Measurements from ENCODE around the gene HARS1. TPM values are rescaled to one million over a fixed set of nuclear protein-coding genes. Genes with fewer than 3 reads are reported as not detected.

HARS1 gene
- total RNA-seq, 6 experiments from 2014 or later = 89.1 to 102 (median 96.8) TPM

DNA sequence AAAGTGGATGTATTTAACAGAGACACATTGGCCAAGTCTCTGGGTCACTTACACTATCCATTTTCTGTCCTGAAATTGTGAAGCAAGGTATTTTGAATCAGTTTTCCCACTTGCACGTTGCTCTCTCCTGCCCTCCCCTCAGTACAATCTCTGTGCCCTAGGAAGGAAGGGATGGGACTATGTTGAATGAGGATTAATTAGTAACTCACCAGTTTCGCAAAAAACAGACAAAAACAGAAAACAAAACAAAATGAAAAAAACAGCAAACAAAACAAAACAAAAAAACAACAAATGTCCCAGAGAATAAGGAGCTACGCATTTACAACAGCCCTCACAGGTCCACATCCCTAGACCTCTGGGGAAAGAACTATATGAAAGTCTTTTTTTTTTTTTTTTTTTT, 57.1 kb downstream of the HARS1 start:
- no peaks in the 10 kb centered on the region for H3K9me3 Mint-ChIP-seq
- no peaks in the 10 kb centered on the region; the same call in 1 of the 2 replicates for H3K36me3 Mint-ChIP-seq (ENCODE audit: low read depth)
- H3K27ac Mint-ChIP-seq = no peak overlapping the region
- H3K4me3 Mint-ChIP-seq = no peak overlapping the region
- no peak for DNase-seq
- TF ChIP-seq, protein P1, sequence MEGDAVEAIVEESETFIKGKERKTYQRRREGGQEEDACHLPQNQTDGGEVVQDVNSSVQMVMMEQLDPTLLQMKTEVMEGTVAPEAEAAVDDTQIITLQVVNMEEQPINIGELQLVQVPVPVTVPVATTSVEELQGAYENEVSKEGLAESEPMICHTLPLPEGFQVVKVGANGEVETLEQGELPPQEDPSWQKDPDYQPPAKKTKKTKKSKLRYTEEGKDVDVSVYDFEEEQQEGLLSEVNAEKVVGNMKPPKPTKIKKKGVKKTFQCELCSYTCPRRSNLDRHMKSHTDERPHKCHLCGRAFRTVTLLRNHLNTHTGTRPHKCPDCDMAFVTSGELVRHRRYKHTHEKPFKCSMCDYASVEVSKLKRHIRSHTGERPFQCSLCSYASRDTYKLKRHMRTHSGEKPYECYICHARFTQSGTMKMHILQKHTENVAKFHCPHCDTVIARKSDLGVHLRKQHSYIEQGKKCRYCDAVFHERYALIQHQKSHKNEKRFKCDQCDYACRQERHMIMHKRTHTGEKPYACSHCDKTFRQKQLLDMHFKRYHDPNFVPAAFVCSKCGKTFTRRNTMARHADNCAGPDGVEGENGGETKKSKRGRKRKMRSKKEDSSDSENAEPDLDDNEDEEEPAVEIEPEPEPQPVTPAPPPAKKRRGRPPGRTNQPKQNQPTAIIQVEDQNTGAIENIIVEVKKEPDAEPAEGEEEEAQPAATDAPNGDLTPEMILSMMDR (IDR thresholded peaks at IDR 0.05) = no peak
- peaks cover 36% of the 10 kb centered on the region for H3K4me1 Mint-ChIP-seq (ENCODE audit: low read depth)
- peaks cover 2% of the 10 kb centered on the region for H3K27me3 Mint-ChIP-seq (ENCODE audit: insufficient read depth)

DNA sequence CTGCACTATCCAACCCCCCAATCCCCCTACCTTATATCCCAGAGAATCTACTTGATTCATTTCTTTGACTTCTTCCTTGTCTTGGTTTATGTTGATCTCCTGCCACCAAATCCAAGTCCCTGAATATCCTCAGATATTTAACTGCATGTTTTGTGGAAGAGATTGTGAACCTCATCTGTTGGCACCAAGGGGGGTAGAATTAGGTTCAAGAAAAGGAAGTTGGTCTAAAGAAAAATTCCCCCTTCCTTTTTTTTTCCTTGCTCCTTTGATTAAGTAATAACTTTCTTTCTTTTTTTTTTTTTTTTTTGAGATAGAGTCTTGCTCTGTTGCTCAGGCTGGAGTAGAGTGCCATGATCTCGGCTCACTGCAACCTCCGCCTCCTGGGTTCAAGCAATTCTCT, 57.7 kb downstream of the HARS1 start:
- DNase-seq = no peak
- Mint-ChIP-seq H3K4me3 (peak overlapping the region; percentile 90), H3K27me3 (ENCODE audit: insufficient read depth) (no peaks in the 10 kb centered on the region; the same call in 1 of the 2 replicates), H3K36me3 (ENCODE audit: low read depth) (no peaks in the 10 kb centered on the region; the same call in 1 of the 2 replicates), H3K9me3 (no peaks in the 10 kb centered on the region), H3K27ac (peak overlapping the region; percentile 66; the same call in 1 of the 2 replicates), H3K4me1 (ENCODE audit: low read depth) (peaks cover 30% of the 10 kb centered on the region)
- TF ChIP-seq, protein P1 (IDR thresholded peaks at IDR 0.05) = no peak

GRCh38 chr5:140633021-140633471, 58.1 kb downstream of the HARS1 start, which contains the start of gene CD14:
Gene CD14, minus strand, starts transcription at chr5:140633175. Its CDS starts 104 bp downstream, at chr5:140633071.
- peaks cover 25% of the 10 kb centered on the region for H3K4me1 Mint-ChIP-seq (ENCODE audit: low read depth)

GRCh38 chr5:140632366-140633020, 58.7 kb downstream of the HARS1 start:
- Mint-ChIP-seq H3K9me3 (peaks cover 9% of the 10 kb centered on the region), H3K4me3 (peak overlapping the region; percentile 90), H3K27me3 (ENCODE audit: insufficient read depth) (no peaks in the 10 kb centered on the region; the same call in none of the 2 replicates), H3K4me1 (ENCODE audit: low read depth) (peaks cover 24% of the 10 kb centered on the region), H3K27ac (peak overlapping the region; percentile 66; the same call in 1 of the 2 replicates), H3K36me3 (ENCODE audit: low read depth) (peaks cover 9% of the 10 kb centered on the region)
- peak; percentile 9 for DNase-seq
- TF ChIP-seq, protein P1 (IDR thresholded peaks at IDR 0.05) = no peak; the same call in 1 of the 2 replicates

More at GRCh38 chr5:140633021-140633471, 58.1 kb downstream of the HARS1 start, which contains the start of gene CD14:
- Mint-ChIP-seq H3K4me3 (peak within 1 kb of the TSS; percentile 90), H3K27ac (peak within 1 kb of the TSS; percentile 66), H3K27me3 (ENCODE audit: insufficient read depth) (no peaks in the 10 kb centered on the region; the same call in 1 of the 2 replicates), H3K9me3 (peaks cover 4% of the 10 kb centered on the region), H3K36me3 (ENCODE audit: low read depth) (peaks cover 3% of the 10 kb centered on the region)
- TF ChIP-seq, protein P1 (IDR thresholded peaks at IDR 0.05) = no peak; the same call in 1 of the 2 replicates
- DNase-seq = peak; percentile 57

GRCh38 chr5:140631831-140632365, 59.3 kb downstream of the HARS1 start:
- peaks cover 24% of the 10 kb centered on the region for H3K4me1 Mint-ChIP-seq (ENCODE audit: low read depth)
- no peak overlapping the region for H3K27ac Mint-ChIP-seq
- TF ChIP-seq, protein P1 (IDR thresholded peaks at IDR 0.05) = no peak
- H3K36me3 Mint-ChIP-seq (ENCODE audit: low read depth) = peaks cover 12% of the 10 kb centered on the region
- peaks cover 14% of the 10 kb centered on the region for H3K9me3 Mint-ChIP-seq
- H3K27me3 Mint-ChIP-seq (ENCODE audit: insufficient read depth) = no peaks in the 10 kb centered on the region; the same call in none of the 2 replicates
- peak overlapping the region; percentile 90 for H3K4me3 Mint-ChIP-seq
- DNase-seq = no peak

Measured in HFFc6 (cell line).